DOHH2 (cell line): Measurements from ENCODE around the gene HIBCH.

ENCODE experiments used
- CTCF ChIP-seq: fragments of 200-600 bp; sonication (generic); IDR thresholded peaks from one replicate; pipeline ENCODE4 v1.5.1; 2014; ENCODE audit warnings: antibody characterized with exemption, mild to moderate bottlenecking, low read depth, low read length; ENCODE audit not compliant: poor library complexity, severe bottlenecking
- EZH2phosphoT487 ChIP-seq: fragments of 200-600 bp; sonication (generic); IDR thresholded peaks from 2 replicates; pipeline ENCODE4 v1.6.1; 2017; ENCODE audit warnings: borderline replicate concordance, mild to moderate bottlenecking, antibody characterized with exemption, low read length, moderate library complexity, mixed read lengths

- no peak for TF ChIP-seq EZH2phosphoT487
- TF ChIP-seq CTCF: no peak
These were observed 102.8 kb downstream of the HIBCH start for GRCh38 chr2:190216829-190217228.
